Caco-2 (cell line): Measurements from ENCODE around the gene ZNF98. TPM values are rescaled to one million over a fixed set of nuclear protein-coding genes. Genes with fewer than 3 reads are reported as not detected.

Experiments used
- BruUV-seq: library from RNA; stranded (reverse); fragments of 400-500 nt; replicated peaks from 2 replicates; lab custom pipeline; 2021; lab: Mats Ljungman, UMichigan
- CTCF ChIA-PET: fragments of 300-600 bp; sonication (Branson Sonifier 250); formaldehyde crosslinking; loops from one replicate; lab custom pipeline; 2022; ENCODE audit warnings: antibody characterized with exemption; lab: Charles Lee
- POLR2A ChIA-PET: fragments of 300-600 bp; sonication (Branson Sonifier 250); formaldehyde crosslinking; loops from one replicate; lab custom pipeline; 2022; ENCODE audit warnings: antibody characterized with exemption; lab: Charles Lee
- DNase-seq, 2 experiments: peaks; one replicate each; pipeline versions ENCODE4 v3.0.0 to v3.0.0-alpha.2; 2020 to 2022
- H3K27me3 ChIP-seq: replicated peaks from 2 replicates; pipeline ENCODE4 v1.6.0; 2011; ENCODE audit warnings: low read length; ENCODE audit not compliant: control insufficient read depth, insufficient read depth
- H3K36me3 ChIP-seq: 2 replicates; pipeline ENCODE4 v1.5.1; 2011; ENCODE audit warnings: low read length; ENCODE audit not compliant: control insufficient read depth, insufficient read depth
- H3K4me1 ChIP-seq: fragments of 250-450 bp; sonication (Bioruptor Pico); 2 replicates; pipeline ENCODE4 v1.5.1; 2020; ENCODE audit warnings: mild to moderate bottlenecking
- H3K4me3 ChIP-seq: 2 replicates; pipeline ENCODE4 v1.5.1; 2011; ENCODE audit warnings: low read depth, mild to moderate bottlenecking, control low read depth, low read length
- H3K9me3 ChIP-seq: fragments of 250-450 bp; sonication (Bioruptor Pico); 2 replicates; pipeline ENCODE4 v1.5.1; 2020; ENCODE audit warnings: mild to moderate bottlenecking, moderate library complexity
- H3K27ac Mint-ChIP-seq: one replicate; pipeline ENCODE4 v1.8.0; 2022; ENCODE audit warnings: mixed read lengths; ENCODE audit not compliant: unreplicated experiment
- H3K27me3 Mint-ChIP-seq: one replicate; pipeline ENCODE4 v1.8.0; 2022; ENCODE audit warnings: mixed read lengths; ENCODE audit not compliant: insufficient read depth, unreplicated experiment
- H3K36me3 Mint-ChIP-seq: one replicate; pipeline ENCODE4 v1.8.0; 2022; ENCODE audit warnings: mild to moderate bottlenecking, mixed read lengths; ENCODE audit not compliant: insufficient read depth, unreplicated experiment
- H3K4me1 Mint-ChIP-seq: one replicate; pipeline ENCODE4 v1.8.0; 2022; ENCODE audit warnings: low read depth, mixed read lengths; ENCODE audit not compliant: unreplicated experiment
- H3K4me3 Mint-ChIP-seq: one replicate; pipeline ENCODE4 v1.8.0; 2022; ENCODE audit warnings: mild to moderate bottlenecking, moderate library complexity, mixed read lengths; ENCODE audit not compliant: unreplicated experiment
- H3K9me3 Mint-ChIP-seq: one replicate; pipeline ENCODE4 v1.8.0; 2022; ENCODE audit warnings: mixed read lengths; ENCODE audit not compliant: unreplicated experiment
- CTCF ChIP-seq, 2 experiments: fragments of 200-600 bp in 1 of 2; IDR thresholded peaks; 1 replicate in 1 of 2; 2 replicates in 1 of 2; pipeline versions ENCODE4 v1.5.1 to v1.8.0; 2011 to 2022; ENCODE audit warnings: antibody characterized with exemption in 1 of 2, control low read depth in 1 of 2, inconsistent platforms in 1 of 2, low read depth in 1 of 2, low read length in 1 of 2, mild to moderate bottlenecking in 1 of 2, moderate library complexity in 1 of 2; ENCODE audit not compliant: insufficient read depth in 1 of 2, severe bottlenecking in 1 of 2, unreplicated experiment in 1 of 2
- intact Hi-C: fragments of 100-400 bp; cut with micrococcal nuclease; formaldehyde crosslinking; loops from one replicate; pipeline ENCODE4 v1.10.0; 2022; ENCODE audit not compliant: unreplicated experiment
- total RNA-seq: library from RNA; stranded (reverse); gene quantifications from 2 replicates; pipeline ENCODE4 v1.2.3, GENCODE V29; 2022

Gene ZNF98
- total RNA-seq, 1 experiment from 2014 or later: not detected

- POLR2A ChIA-PET: no interaction called here
- no peaks in the 10 kb centered on the region for H3K27me3 Mint-ChIP-seq
- Histone ChIP-seq H3K4me3 (no peak overlapping the region), H3K27me3 (no peaks in the 10 kb centered on the region), H3K4me1 (no peaks in the 10 kb centered on the region), H3K9me3 (no peaks in the 10 kb centered on the region), H3K36me3 (no peaks in the 10 kb centered on the region)
- no TSS peak for BruUV-seq
- no peaks in the 10 kb centered on the region for H3K36me3 Mint-ChIP-seq
- H3K9me3 Mint-ChIP-seq: peaks cover 12% of the 10 kb centered on the region
- intact Hi-C loops: no loop called here
- no peak for DNase-seq
- no peak overlapping the region for H3K4me3 Mint-ChIP-seq
- TF ChIP-seq CTCF (IDR thresholded peaks at IDR 0.05; ENCODE audit: insufficient read depth in 1 of 2, low read depth in 1 of 2, low read length in 1 of 2, severe bottlenecking in 1 of 2, unreplicated experiment in 1 of 2): no peak
- H3K4me1 Mint-ChIP-seq: no peaks in the 10 kb centered on the region
- H3K27ac Mint-ChIP-seq: no peak overlapping the region
- CTCF ChIA-PET: no interaction called here
These were observed 6.1 kb upstream of the ZNF98 start for GRCh38 chr19:22427960-22428913.

- Mint-ChIP-seq H3K27me3 (no peaks in the 10 kb centered on the region), H3K4me1 (no peaks in the 10 kb centered on the region), H3K9me3 (peaks cover 12% of the 10 kb centered on the region), H3K4me3 (no peak overlapping the region), H3K36me3 (no peaks in the 10 kb centered on the region), H3K27ac (no peak overlapping the region)
- POLR2A ChIA-PET: no interaction called here
- H3K4me3 ChIP-seq: no peak overlapping the region
- no peak for DNase-seq
- no peaks in the 10 kb centered on the region for H3K36me3 ChIP-seq
- BruUV-seq: no TSS peak
- no peaks in the 10 kb centered on the region for H3K27me3 ChIP-seq
- CTCF ChIA-PET: no interaction called here
- H3K9me3 ChIP-seq: no peaks in the 10 kb centered on the region
- intact Hi-C loops: no loop called here
- no peak for TF ChIP-seq CTCF (IDR thresholded peaks at IDR 0.05; ENCODE audit: insufficient read depth in 1 of 2, low read depth in 1 of 2, low read length in 1 of 2, severe bottlenecking in 1 of 2, unreplicated experiment in 1 of 2)
- H3K4me1 ChIP-seq: no peaks in the 10 kb centered on the region
These were observed 5.4 kb upstream of the ZNF98 start for GRCh38 chr19:22427547-22427946.

GRCh38 chr19:22426901-22427300 lies 4.8 kb upstream of the ZNF98 start:
- no TSS peak for BruUV-seq
- no peaks in the 10 kb centered on the region for H3K4me1 Mint-ChIP-seq
- H3K27ac Mint-ChIP-seq: no peak overlapping the region
- Histone ChIP-seq H3K4me1 (no peaks in the 10 kb centered on the region), H3K9me3 (no peaks in the 10 kb centered on the region), H3K4me3 (no peak overlapping the region), H3K36me3 (no peaks in the 10 kb centered on the region), H3K27me3 (no peaks in the 10 kb centered on the region)
- DNase-seq: no peak
- no peak overlapping the region for H3K4me3 Mint-ChIP-seq
- TF ChIP-seq CTCF (IDR thresholded peaks at IDR 0.05; ENCODE audit: insufficient read depth in 1 of 2, low read depth in 1 of 2, low read length in 1 of 2, severe bottlenecking in 1 of 2, unreplicated experiment in 1 of 2): no peak
- intact Hi-C loops: no loop called here
- no peaks in the 10 kb centered on the region for H3K36me3 Mint-ChIP-seq
- POLR2A ChIA-PET: no interaction called here
- CTCF ChIA-PET: no interaction called here
- H3K9me3 Mint-ChIP-seq: peaks cover 12% of the 10 kb centered on the region
- H3K27me3 Mint-ChIP-seq: no peaks in the 10 kb centered on the region
